ENCODE measurements around the gene LINGO1. TPM values are rescaled to one million over a fixed set of nuclear protein-coding genes. Genes with fewer than 3 reads are reported as not detected.

The LINGO1 gene
- polyA plus RNA-seq, 2 of the 4 experiments (the other 2 are of a cell fraction) = 2.2 to 3.3 TPM

DNA sequence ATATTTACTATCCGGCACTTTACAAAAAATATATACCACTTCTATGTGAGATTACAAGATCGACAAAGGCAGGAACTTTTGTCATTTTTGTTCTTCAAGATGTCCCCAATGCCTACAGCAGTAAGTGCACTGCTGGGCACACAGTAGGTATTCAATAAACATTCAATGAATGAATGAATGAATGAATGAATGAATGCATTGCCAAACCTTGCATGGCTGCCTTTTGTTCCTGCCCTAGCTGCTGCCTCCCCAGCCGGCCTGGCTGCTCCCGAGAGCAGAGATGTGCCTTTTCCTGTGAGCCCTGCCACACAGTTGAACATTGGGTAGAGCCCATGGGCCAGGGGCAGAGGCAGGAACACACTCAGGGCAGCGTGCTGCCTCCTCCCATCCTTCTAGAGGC, 37.5 kb downstream of the LINGO1 start (continued):
- TF ChIP-seq, protein P1, sequence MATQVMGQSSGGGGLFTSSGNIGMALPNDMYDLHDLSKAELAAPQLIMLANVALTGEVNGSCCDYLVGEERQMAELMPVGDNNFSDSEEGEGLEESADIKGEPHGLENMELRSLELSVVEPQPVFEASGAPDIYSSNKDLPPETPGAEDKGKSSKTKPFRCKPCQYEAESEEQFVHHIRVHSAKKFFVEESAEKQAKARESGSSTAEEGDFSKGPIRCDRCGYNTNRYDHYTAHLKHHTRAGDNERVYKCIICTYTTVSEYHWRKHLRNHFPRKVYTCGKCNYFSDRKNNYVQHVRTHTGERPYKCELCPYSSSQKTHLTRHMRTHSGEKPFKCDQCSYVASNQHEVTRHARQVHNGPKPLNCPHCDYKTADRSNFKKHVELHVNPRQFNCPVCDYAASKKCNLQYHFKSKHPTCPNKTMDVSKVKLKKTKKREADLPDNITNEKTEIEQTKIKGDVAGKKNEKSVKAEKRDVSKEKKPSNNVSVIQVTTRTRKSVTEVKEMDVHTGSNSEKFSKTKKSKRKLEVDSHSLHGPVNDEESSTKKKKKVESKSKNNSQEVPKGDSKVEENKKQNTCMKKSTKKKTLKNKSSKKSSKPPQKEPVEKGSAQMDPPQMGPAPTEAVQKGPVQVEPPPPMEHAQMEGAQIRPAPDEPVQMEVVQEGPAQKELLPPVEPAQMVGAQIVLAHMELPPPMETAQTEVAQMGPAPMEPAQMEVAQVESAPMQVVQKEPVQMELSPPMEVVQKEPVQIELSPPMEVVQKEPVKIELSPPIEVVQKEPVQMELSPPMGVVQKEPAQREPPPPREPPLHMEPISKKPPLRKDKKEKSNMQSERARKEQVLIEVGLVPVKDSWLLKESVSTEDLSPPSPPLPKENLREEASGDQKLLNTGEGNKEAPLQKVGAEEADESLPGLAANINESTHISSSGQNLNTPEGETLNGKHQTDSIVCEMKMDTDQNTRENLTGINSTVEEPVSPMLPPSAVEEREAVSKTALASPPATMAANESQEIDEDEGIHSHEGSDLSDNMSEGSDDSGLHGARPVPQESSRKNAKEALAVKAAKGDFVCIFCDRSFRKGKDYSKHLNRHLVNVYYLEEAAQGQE (IDR thresholded peaks at IDR 0.05) = no peak
- TF ChIP-seq BHLHE40 (IDR thresholded peaks at IDR 0.05; ENCODE audit: low read depth, low read length) = no peak

DNA sequence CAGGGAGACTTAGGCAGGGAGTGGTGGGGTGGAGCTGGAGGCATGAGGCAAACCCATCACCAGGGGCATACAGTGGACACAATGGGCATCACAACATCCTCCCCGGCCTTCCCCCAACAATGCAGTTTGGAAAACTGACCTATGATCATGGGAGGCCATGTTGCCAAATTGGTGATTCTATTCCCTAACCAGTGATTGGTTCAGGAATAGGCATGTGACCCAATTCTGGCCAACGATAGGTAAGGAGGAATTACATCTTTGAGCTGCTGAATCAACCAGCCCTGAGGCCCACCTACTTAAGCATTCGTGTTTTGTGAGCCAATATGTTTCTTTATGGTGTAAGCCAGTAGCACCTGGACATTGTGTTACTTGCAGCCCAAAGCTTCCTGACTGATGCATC, 40.0 kb downstream of the LINGO1 start:
- FAIRE-seq = no peak
- ATAC-seq = no peak; a peak in 1 of 6 replicates
- DNase-seq (ENCODE audit: low read depth in 1 of 2, low spot score in 1 of 2) = no peak
- CTCF ChIA-PET = interaction anchor here (1.0 to 1.8 kb wide), 4 partner anchors 12 to 228 kb away, joined by 3 to 4 read pairs (median 3); partner anchors contain the start of gene LINGO1
- POLR2A ChIA-PET = no interaction called here
- TF ChIP-seq ESRRA (IDR thresholded peaks at IDR 0.05; ENCODE audit: borderline replicate concordance, low read length) (no peak), CBX2 (IDR thresholded peaks at IDR 0.05; ENCODE audit: borderline replicate concordance, low read depth) (no peak), HDAC2 (IDR thresholded peaks at IDR 0.05) (no peak), MAFK (IDR thresholded peaks at IDR 0.05; ENCODE audit: partially characterized antibody) (no peak), PHF8 (IDR thresholded peaks at IDR 0.05; ENCODE audit: borderline replicate concordance, low read depth) (no peak)
- TF ChIP-seq, protein P2, sequence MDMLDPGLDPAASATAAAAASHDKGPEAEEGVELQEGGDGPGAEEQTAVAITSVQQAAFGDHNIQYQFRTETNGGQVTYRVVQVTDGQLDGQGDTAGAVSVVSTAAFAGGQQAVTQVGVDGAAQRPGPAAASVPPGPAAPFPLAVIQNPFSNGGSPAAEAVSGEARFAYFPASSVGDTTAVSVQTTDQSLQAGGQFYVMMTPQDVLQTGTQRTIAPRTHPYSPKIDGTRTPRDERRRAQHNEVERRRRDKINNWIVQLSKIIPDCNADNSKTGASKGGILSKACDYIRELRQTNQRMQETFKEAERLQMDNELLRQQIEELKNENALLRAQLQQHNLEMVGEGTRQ (IDR thresholded peaks at IDR 0.05) = peak; percentile 62
- no peaks in the 10 kb centered on the region for H3K4me1 ChIP-seq
- no peaks in the 10 kb centered on the region for H3K9me3 ChIP-seq
- no peak overlapping the region for H3K4me3 ChIP-seq
- no peak overlapping the region for H3K27ac ChIP-seq
- 35% methylated on average over 3 of the region's 3 CpGs for WGBS (ENCODE audit: missing lambda C conversion rate)
- H3K4me2 ChIP-seq = no peak overlapping the region

DNA sequence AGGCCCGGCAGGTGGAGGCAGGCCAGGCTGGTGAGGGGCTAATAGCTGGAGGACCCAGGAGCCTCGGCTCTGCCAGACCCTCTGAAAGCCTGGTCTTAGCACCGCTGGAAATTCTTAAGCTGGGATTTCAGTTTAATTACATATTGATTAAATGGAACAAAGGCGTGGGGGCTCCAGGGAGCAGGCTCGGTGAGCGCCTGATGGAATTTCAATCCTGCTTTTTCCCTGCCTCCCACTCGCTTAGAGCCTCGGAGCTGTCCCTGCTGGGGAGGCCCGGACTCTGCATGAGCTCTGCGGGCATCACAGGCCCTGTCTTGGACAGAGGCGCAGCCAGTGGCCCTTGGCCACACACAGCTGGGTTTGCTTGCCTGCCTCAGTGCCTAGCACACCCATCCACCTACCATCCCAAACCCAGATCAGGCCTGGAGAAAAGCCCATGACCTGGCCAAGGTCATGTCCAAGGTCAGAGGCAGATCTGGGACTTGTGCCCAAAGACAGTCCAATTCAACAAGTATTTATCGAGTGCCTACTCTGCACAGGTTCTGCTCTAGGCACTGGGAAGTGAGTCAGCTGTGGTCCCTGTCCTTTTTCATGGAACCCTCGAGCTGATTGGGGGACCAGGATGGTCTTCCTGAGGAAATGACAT, 40.6 kb downstream of the LINGO1 start:
- Histone ChIP-seq H3K4me3 (no peak overlapping the region), H3K27ac (no peak overlapping the region), H3K4me1 (no peaks in the 10 kb centered on the region), H3K9me3 (no peaks in the 10 kb centered on the region), H3K4me2 (no peak overlapping the region)
- ChIA-PET POLR2A (no interaction called here), CTCF (interaction anchor here (0.9 to 2.0 kb wide), 9 partner anchors 11 to 229 kb away, joined by 3 to 7 read pairs (median 3); partner anchors contain the start of gene LINGO1)
- TF ChIP-seq, protein P3, sequence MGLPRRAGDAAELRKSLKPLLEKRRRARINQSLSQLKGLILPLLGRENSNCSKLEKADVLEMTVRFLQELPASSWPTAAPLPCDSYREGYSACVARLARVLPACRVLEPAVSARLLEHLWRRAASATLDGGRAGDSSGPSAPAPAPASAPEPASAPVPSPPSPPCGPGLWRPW (IDR thresholded peaks at IDR 0.05) = no peak
- no peak for TF ChIP-seq CBX2 (IDR thresholded peaks at IDR 0.05; ENCODE audit: borderline replicate concordance, low read depth)
- TF ChIP-seq NR3C1 (IDR thresholded peaks at IDR 0.05) = no peak
- TF ChIP-seq, protein P4, sequence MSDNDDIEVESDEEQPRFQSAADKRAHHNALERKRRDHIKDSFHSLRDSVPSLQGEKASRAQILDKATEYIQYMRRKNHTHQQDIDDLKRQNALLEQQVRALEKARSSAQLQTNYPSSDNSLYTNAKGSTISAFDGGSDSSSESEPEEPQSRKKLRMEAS (IDR thresholded peaks at IDR 0.05) = no peak
- no peak for TF ChIP-seq RNF2 (IDR thresholded peaks at IDR 0.05; ENCODE audit: borderline replicate concordance, low read depth)
- no peak for TF ChIP-seq POLR2A (IDR thresholded peaks at IDR 0.05; ENCODE audit: low read length)
- no peak for TF ChIP-seq TP53 (CRISPR knock-in tag; IDR thresholded peaks at IDR 0.05)
- no peak for TF ChIP-seq FOSB (CRISPR knock-in tag; IDR thresholded peaks at IDR 0.05)
- TF ChIP-seq, protein P2 (IDR thresholded peaks at IDR 0.05) = no peak
- no peak for TF ChIP-seq RFX5 (IDR thresholded peaks at IDR 0.05)
- no peak for TF ChIP-seq EP300 (IDR thresholded peaks at IDR 0.05)
- TF ChIP-seq HOXB5 (CRISPR knock-in tag; IDR thresholded peaks at IDR 0.05) = no peak
- TF ChIP-seq CEBPB (IDR thresholded peaks at IDR 0.05) = no peak
- TF ChIP-seq, protein P5, sequence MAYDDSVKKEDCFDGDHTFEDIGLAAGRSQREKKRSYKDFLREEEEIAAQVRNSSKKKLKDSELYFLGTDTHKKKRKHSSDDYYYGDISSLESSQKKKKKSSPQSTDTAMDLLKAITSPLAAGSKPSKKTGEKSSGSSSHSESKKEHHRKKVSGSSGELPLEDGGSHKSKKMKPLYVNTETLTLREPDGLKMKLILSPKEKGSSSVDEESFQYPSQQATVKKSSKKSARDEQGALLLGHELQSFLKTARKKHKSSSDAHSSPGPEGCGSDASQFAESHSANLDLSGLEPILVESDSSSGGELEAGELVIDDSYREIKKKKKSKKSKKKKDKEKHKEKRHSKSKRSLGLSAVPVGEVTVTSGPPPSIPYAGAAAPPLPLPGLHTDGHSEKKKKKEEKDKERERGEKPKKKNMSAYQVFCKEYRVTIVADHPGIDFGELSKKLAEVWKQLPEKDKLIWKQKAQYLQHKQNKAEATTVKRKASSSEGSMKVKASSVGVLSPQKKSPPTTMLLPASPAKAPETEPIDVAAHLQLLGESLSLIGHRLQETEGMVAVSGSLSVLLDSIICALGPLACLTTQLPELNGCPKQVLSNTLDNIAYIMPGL (CRISPR knock-in tag; IDR thresholded peaks at IDR 0.05; ENCODE audit: borderline replicate concordance) = no peak
- TF ChIP-seq CBX8 (IDR thresholded peaks at IDR 0.05) = no peak
- TF ChIP-seq, protein P1 (IDR thresholded peaks at IDR 0.05) = no peak
- whole genome bisulfite sequencing (ENCODE audit: missing lambda C conversion rate) = 68% methylated on average over 13 of the region's 13 CpGs
- DNase-seq (ENCODE audit: low read depth in 1 of 2, low spot score in 1 of 2) = no peak
- FAIRE-seq = no peak
- ATAC-seq = no peak
